Stimulated activated CD4-positive, alpha-beta T cell treated with anti-CD3 and anti-CD28 coated beads, Interleukin-4, amount 100 ng/mL, for 1 hour (primary cell): ENCODE data around the gene TTC12.
"Not testable (repeated sequence)": the region's sequence is repeated elsewhere in the genome, so short reads cannot be mapped to it uniquely, and the experiment has no call there.

ENCODE experiments used
- DNase-seq: peaks from one replicate; pipeline ENCODE4 v3.0.0-alpha.2; 2020

Gene TTC12

GRCh38 chr11:113286509-113287497 lies 27.6 kb upstream of the TTC12 start:
- no peak for DNase-seq

- DNase-seq, result no peak
Observed at GRCh38 chr11:113287801-113288200, 26.6 kb upstream of the TTC12 start.

- DNase-seq, result no peak
Observed at GRCh38 chr11:113288286-113288863, 26.0 kb upstream of the TTC12 start.

GRCh38 chr11:113289431-113290187 lies 24.8 kb upstream of the TTC12 start:
- DNase-seq, result peak; percentile 67

- no peak for DNase-seq
Observed at GRCh38 chr11:113293936-113294335, 20.4 kb upstream of the TTC12 start.

GRCh38 chr11:113295993-113296392 lies 18.4 kb upstream of the TTC12 start:
- DNase-seq, result no peak

GRCh38 chr11:113296447-113297205 lies 17.8 kb upstream of the TTC12 start:
- DNase-seq, result no peak

- DNase-seq, result not testable (repeated sequence)
Observed at GRCh38 chr11:113298496-113298895, 15.9 kb upstream of the TTC12 start.

GRCh38 chr11:113304916-113305315 lies 9.5 kb upstream of the TTC12 start:
- DNase-seq, result no peak

- peak; percentile 73 for DNase-seq
Observed at GRCh38 chr11:113305440-113306336, 8.7 kb upstream of the TTC12 start.

GRCh38 chr11:113308601-113309000 lies 5.8 kb upstream of the TTC12 start:
- DNase-seq, result no peak

GRCh38 chr11:113311536-113311935 lies 2.8 kb upstream of the TTC12 start:
- DNase-seq, result no peak

- no peak for DNase-seq
Observed at GRCh38 chr11:113313601-113314000, 782 bp upstream of the TTC12 start.

GRCh38 chr11:113314065-113314388 lies 356 bp upstream of the TTC12 start:
- no peak for DNase-seq

GRCh38 chr11:113315811-113316210 lies 1.4 kb downstream of the TTC12 start:
- DNase-seq, result no peak

- no peak for DNase-seq
Observed at GRCh38 chr11:113316256-113316655, 1.9 kb downstream of the TTC12 start.

- DNase-seq, result no peak
Observed at GRCh38 chr11:113317339-113317738, 3.0 kb downstream of the TTC12 start.

GRCh38 chr11:113319085-113319484 lies 4.7 kb downstream of the TTC12 start:
- no peak for DNase-seq

- DNase-seq, result no peak
Observed at GRCh38 chr11:113322158-113322557, 7.8 kb downstream of the TTC12 start.

- no peak for DNase-seq
Observed at GRCh38 chr11:113324250-113324649, 9.9 kb downstream of the TTC12 start.

- no peak for DNase-seq
Observed at GRCh38 chr11:113329725-113330124, 15.3 kb downstream of the TTC12 start.

GRCh38 chr11:113331441-113331840 lies 17.1 kb downstream of the TTC12 start:
- no peak for DNase-seq
